A549 (cell line): Measurements from ENCODE around the gene EDNRB. TPM values are rescaled to one million over a fixed set of nuclear protein-coding genes. Genes with fewer than 3 reads are reported as not detected.

Experiments used
- ATAC-seq, 2 experiments: fragments of 200-7000 bp in 1 of 2; fragments of >200 bp in 1 of 2; cut with Nextera tagmentation in 1 of 2; cut with Tn5 transposase in 1 of 2; 3 replicates each; pipeline versions ENCODE4 v1.8.0 to v1.9.1; 2018 to 2020; ENCODE audit warnings: mild to moderate bottlenecking in 1 of 2, moderate library complexity in 1 of 2
- CTCF ChIA-PET: fragments of 300-600 bp; sonication (Branson Sonifier 250); formaldehyde crosslinking; extraction: SDS; loops from one replicate; lab custom pipeline; 2021; ENCODE audit warnings: antibody characterized with exemption, inconsistent platforms; lab: Yijun Ruan, JAX
- POLR2A ChIA-PET: fragments of 350-600 bp; formaldehyde crosslinking; extraction: SDS; loops from one replicate; lab custom pipeline; 2021; ENCODE audit warnings: antibody characterized with exemption, inconsistent platforms; lab: Yijun Ruan, JAX
- DNase-seq, 2 experiments: peaks; one replicate each; pipeline versions ENCODE4 v3.0.0 to v3.0.0-alpha.2; 2011 to 2016; ENCODE audit warnings: low read depth in 1 of 2, low spot score in 1 of 2
- FAIRE-seq: peaks from 2 replicates; lab custom pipeline; 2011; peaks lifted over from hg19 to GRCh38; lab: Jason Lieb, UNC
- H3K27ac ChIP-seq, 2 experiments: fragments of >200 bp; sonication (Bioruptor Twin); formaldehyde crosslinking; 3 replicates each; pipeline ENCODE4 v1.5.1; 2016 to 2017
- H3K4me1 ChIP-seq: fragments of >200 bp; sonication (Bioruptor Twin); formaldehyde crosslinking; 3 replicates; pipeline ENCODE4 v1.6.1; 2016
- H3K4me2 ChIP-seq: fragments of >200 bp; sonication (Bioruptor Twin); formaldehyde crosslinking; 3 replicates; pipeline ENCODE4 v1.6.1; 2016
- H3K4me3 ChIP-seq: fragments of >200 bp; sonication (Bioruptor Twin); formaldehyde crosslinking; 3 replicates; pipeline ENCODE4 v1.5.1; 2016
- H3K9me3 ChIP-seq: fragments of >200 bp; sonication (Bioruptor Twin); formaldehyde crosslinking; 3 replicates; pipeline ENCODE4 v1.6.1; 2016
- CBX2 ChIP-seq: fragments of 200-600 bp; sonication (generic); IDR thresholded peaks from 2 replicates; pipeline ENCODE4 v1.6.1; 2016; ENCODE audit warnings: low read depth, mild to moderate bottlenecking, borderline replicate concordance
- CBX8 ChIP-seq: fragments of 200-600 bp; sonication (generic); IDR thresholded peaks from 2 replicates; pipeline ENCODE4 v1.6.1; 2016
- EHMT2 ChIP-seq: fragments of 200-600 bp; sonication (generic); IDR thresholded peaks from 2 replicates; pipeline ENCODE4 v1.6.1; 2016; ENCODE audit warnings: antibody characterized with exemption, low read depth, mild to moderate bottlenecking, moderate library complexity
- ESRRA ChIP-seq: fragments of 150-350 bp; IDR thresholded peaks from 2 replicates; pipeline ENCODE4 v1.6.1; 2014; ENCODE audit warnings: mild to moderate bottlenecking, low read length, borderline replicate concordance
- HDAC2 ChIP-seq: fragments of 200-600 bp; sonication (generic); IDR thresholded peaks from 2 replicates; pipeline ENCODE4 v1.6.1; 2016
- HEYL ChIP-seq: fragments of 250-450 bp; sonication (Bioruptor Pico); IDR thresholded peaks from 2 replicates; pipeline ENCODE4 v1.8.0; 2021; ENCODE audit warnings: mild to moderate bottlenecking, moderate library complexity
- HMGXB4 ChIP-seq: fragments of 250-450 bp; sonication (Bioruptor Pico); IDR thresholded peaks from 2 replicates; pipeline ENCODE4 v1.5.0; 2021; ENCODE audit warnings: mild to moderate bottlenecking, moderate library complexity, borderline replicate concordance
- HOXB5 ChIP-seq: fragments of 250-450 bp; sonication (Bioruptor Pico); IDR thresholded peaks from 2 replicates; pipeline ENCODE4 v1.5.0; 2020; ENCODE audit warnings: mild to moderate bottlenecking, moderate library complexity
- MAFK ChIP-seq: fragments of 450-650 bp; IDR thresholded peaks from 2 replicates; pipeline ENCODE4 v1.6.1; 2014; ENCODE audit not compliant: partially characterized antibody
- MYC ChIP-seq: IDR thresholded peaks from 2 replicates; pipeline ENCODE4 v1.6.1; 2012; ENCODE audit warnings: mild to moderate bottlenecking, inconsistent platforms, low read length, improper control_type of control experiment, borderline replicate concordance
- RARB ChIP-seq: fragments of 250-450 bp; sonication (Bioruptor Pico); IDR thresholded peaks from 2 replicates; pipeline ENCODE4 v1.8.0; 2021; ENCODE audit warnings: mild to moderate bottlenecking, moderate library complexity
- RCOR1 ChIP-seq: fragments of 150-350 bp; IDR thresholded peaks from 2 replicates; pipeline ENCODE4 v1.6.1; 2014; ENCODE audit warnings: antibody characterized with exemption, low read length, low read depth
- REST ChIP-seq: fragments of 200-600 bp; sonication (generic); IDR thresholded peaks from 2 replicates; pipeline ENCODE4 v1.6.1; 2016; ENCODE audit warnings: antibody characterized with exemption, mild to moderate bottlenecking, moderate library complexity
- RFX5 ChIP-seq: fragments of 450-650 bp; IDR thresholded peaks from 2 replicates; pipeline ENCODE4 v1.7.1; 2014; ENCODE audit warnings: antibody characterized with exemption, mild to moderate bottlenecking, moderate library complexity
- SMC3 ChIP-seq: fragments of >200 bp; sonication (Bioruptor Twin); formaldehyde crosslinking; IDR thresholded peaks from 3 replicates; pipeline ENCODE4 v1.6.1; 2018; ENCODE audit warnings: inconsistent platforms
- TP53 ChIP-seq: fragments of 250-450 bp; sonication (Bioruptor Pico); IDR thresholded peaks from 2 replicates; pipeline ENCODE4 v1.5.0; 2021; ENCODE audit warnings: mild to moderate bottlenecking, moderate library complexity
- ZC3H11A ChIP-seq: fragments of 450-650 bp; IDR thresholded peaks from 2 replicates; pipeline ENCODE4 v1.6.1; 2014; ENCODE audit warnings: antibody characterized with exemption, mild to moderate bottlenecking
- ZNF302 ChIP-seq: fragments of 250-450 bp; sonication (Bioruptor Pico); IDR thresholded peaks from 2 replicates; pipeline ENCODE4 v1.9.0; 2021; ENCODE audit warnings: inconsistent platforms, mild to moderate bottlenecking, moderate library complexity
- WGBS: methylation state at CpG from one replicate; pipeline ENCODE4 v1.1.6; 2017; ENCODE audit errors: missing lambda C conversion rate; 5-methylcytosine and 5-hydroxymethylcytosine counted together
- polyA plus RNA-seq, 4 experiments: library from polyadenylated mRNA; depleted of rRNA in 3 of 4; stranded (reverse); fragments of >200 nt; fragmentation: RNase III in 1 of 4; extraction: RNeasy Plus Mini Kit Qiagen cat#74134 plus additional on column Dnase treatment in 1 of 4; gene quantifications; 2 replicates in 3 of 4; 3 replicates in 1 of 4; pipeline ENCODE4 v1.2.3, GENCODE V29; 2011 to 2017
- TF ChIP-seq, protein P1 (sequence below): fragments of >200 bp; sonication (Bioruptor Twin); formaldehyde crosslinking; IDR thresholded peaks from 2 replicates; pipeline ENCODE4 v1.6.1; 2016
- TF ChIP-seq, protein P2 (sequence below): IDR thresholded peaks from 2 replicates; pipeline ENCODE4 v1.6.1; 2012

EDNRB gene
- polyA plus RNA-seq, 2 of the 4 experiments (the other 2 are of a cell fraction) = not detected

DNA sequence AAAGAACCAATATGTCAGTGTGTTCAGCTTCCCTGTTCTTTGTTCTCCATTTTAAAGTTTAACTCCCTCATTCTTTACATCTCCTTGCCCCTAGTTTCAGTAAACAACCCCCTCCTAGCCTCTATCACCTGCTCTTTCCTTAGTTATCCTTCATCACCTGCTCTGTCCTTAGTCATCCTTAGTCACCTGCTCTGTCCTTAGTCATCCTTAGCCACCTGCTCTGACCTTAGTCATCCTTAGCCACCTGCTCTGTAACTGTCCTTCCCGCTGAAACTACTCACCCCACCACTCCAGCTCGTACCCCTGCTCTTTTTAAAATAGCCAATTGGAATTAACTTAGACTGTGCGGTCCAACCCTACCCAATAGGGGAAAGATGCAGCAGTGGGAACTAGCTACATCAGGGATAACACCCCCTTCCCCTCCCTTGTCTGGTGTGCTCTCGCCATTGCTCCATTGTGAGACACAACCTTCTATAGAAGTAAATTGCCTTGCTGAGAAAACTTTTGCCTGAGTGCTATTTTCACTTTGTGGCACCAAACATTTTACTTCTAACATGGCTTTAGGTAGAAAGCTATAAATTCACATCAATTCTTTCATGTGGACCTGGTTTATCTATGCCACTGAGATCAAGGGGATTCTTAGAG, 16.2 kb downstream of the EDNRB start:
- no peak overlapping the region for H3K27ac ChIP-seq
- CTCF ChIA-PET = no interaction called here
- TF ChIP-seq, protein P1, sequence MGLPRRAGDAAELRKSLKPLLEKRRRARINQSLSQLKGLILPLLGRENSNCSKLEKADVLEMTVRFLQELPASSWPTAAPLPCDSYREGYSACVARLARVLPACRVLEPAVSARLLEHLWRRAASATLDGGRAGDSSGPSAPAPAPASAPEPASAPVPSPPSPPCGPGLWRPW = no peak
- TF ChIP-seq, all 56 proteins: peak for 0
- Histone ChIP-seq H3K4me2 (no peak overlapping the region), H3K4me1 (no peaks in the 10 kb centered on the region), H3K9me3 (no peaks in the 10 kb centered on the region), H3K4me3 (no peak overlapping the region)
- POLR2A ChIA-PET = no interaction called here
- 23% methylated on average over 4 of the region's 4 CpGs for WGBS
- ATAC-seq = no peak
- FAIRE-seq = no peak
- no peak for DNase-seq

DNA sequence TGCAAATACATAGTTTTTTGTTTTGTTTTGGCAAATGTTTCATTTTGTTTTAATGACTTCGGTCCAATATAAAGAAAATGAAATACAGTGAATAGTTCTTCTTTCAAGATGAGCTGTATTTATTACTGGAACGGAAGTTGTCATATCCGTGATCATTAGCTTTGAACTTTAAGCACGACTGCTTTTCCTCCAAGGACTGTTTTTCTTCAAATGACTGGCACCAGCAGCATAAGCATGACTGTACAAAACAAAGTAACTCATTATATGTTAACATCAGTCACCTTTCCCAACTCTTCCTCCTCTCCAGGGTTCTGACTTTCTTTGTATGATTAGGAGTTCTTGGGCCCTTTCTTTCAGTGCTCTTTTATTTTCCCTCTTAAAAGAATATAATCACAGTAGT, 20.5 kb downstream of the EDNRB start:
- no peak for DNase-seq
- TF ChIP-seq RARB = no peak
- TF ChIP-seq RFX5 = no peak
- POLR2A ChIA-PET = no interaction called here
- no peaks in the 10 kb centered on the region for H3K4me1 ChIP-seq
- no peak for FAIRE-seq
- H3K4me2 ChIP-seq = no peak overlapping the region
- H3K27ac ChIP-seq = no peak overlapping the region
- 39% methylated on average over 4 of the region's 4 CpGs for WGBS
- CTCF ChIA-PET = no interaction called here
- H3K4me3 ChIP-seq = no peak overlapping the region
- no peaks in the 10 kb centered on the region for H3K9me3 ChIP-seq
- no peak for ATAC-seq

GRCh38 chr13:77896977-77897376, 21.7 kb downstream of the EDNRB start:
- no peak overlapping the region for H3K4me2 ChIP-seq
- no peak for ATAC-seq
- ChIA-PET POLR2A (no interaction called here), CTCF (no interaction called here)
- TF ChIP-seq, protein P2, sequence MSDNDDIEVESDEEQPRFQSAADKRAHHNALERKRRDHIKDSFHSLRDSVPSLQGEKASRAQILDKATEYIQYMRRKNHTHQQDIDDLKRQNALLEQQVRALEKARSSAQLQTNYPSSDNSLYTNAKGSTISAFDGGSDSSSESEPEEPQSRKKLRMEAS = no peak
- TF ChIP-seq HMGXB4 (CRISPR knock-in tag) (no peak), MAFK (no peak), TP53 (CRISPR knock-in tag) (no peak), CBX8 (no peak), ZNF302 (CRISPR knock-in tag) (no peak), MYC (no peak), HEYL (CRISPR knock-in tag) (no peak), SMC3 (no peak), CBX2 (no peak), ESRRA (no peak), EHMT2 (no peak), RARB (no peak), ZC3H11A (no peak), RCOR1 (no peak), RFX5 (no peak), HDAC2 (no peak), REST (no peak), HOXB5 (CRISPR knock-in tag) (no peak)
- TF ChIP-seq, protein P1 = no peak
- 36% methylated on average over 2 of the region's 2 CpGs for WGBS
- no peak for FAIRE-seq
- no peak for DNase-seq
- H3K4me1 ChIP-seq = no peaks in the 10 kb centered on the region
- H3K9me3 ChIP-seq = no peaks in the 10 kb centered on the region
- no peak overlapping the region for H3K27ac ChIP-seq
- H3K4me3 ChIP-seq = no peak overlapping the region
